Stimulated activated CD4-positive, alpha-beta T cell treated with anti-CD3 and anti-CD28 coated beads, Interleukin-1b, Interleukin-23, amount 100 ng/mL, for 1 hour (primary cell): ENCODE data around the gene CD80.

Experiments used
- DNase-seq, 2 donors: peaks; one replicate each; pipeline ENCODE4 v3.0.0-alpha.2; 2020; ENCODE audit warnings: low read depth in 2 of 2

CD80 gene

GRCh38 chr3:119497820-119498185, 61.6 kb downstream of the CD80 start:
- no peak for DNase-seq

- DNase-seq: no peak
Measured at GRCh38 chr3:119494597-119494996, 64.8 kb downstream of the CD80 start.

GRCh38 chr3:119492810-119493209, 66.6 kb downstream of the CD80 start:
- DNase-seq: no peak

GRCh38 chr3:119492128-119492527, 67.3 kb downstream of the CD80 start:
- DNase-seq: no peak

- no peak for DNase-seq
Measured at GRCh38 chr3:119490153-119490552, 69.3 kb downstream of the CD80 start.

GRCh38 chr3:119485563-119485962, 73.9 kb downstream of the CD80 start:
- no peak for DNase-seq

GRCh38 chr3:119483101-119483500, 76.3 kb downstream of the CD80 start:
- no peak for DNase-seq

- no peak for DNase-seq
Measured at GRCh38 chr3:119481079-119481478, 78.3 kb downstream of the CD80 start.
